ENCODE measurements around the gene CD38.

The CD38 gene

GRCh38 chr4:15870921-15871664 is 93.0 kb downstream of the CD38 start:
- Histone ChIP-seq H3K9me3 (peaks cover 14% of the 10 kb centered on the region; the same call in 1 of the 2 replicates), H3K4me1 (no peaks in the 10 kb centered on the region), H3K9ac (no peak overlapping the region), H3K4me3 (no peak overlapping the region), H3K27ac (no peak overlapping the region), H3K4me2 (no peak overlapping the region), H3K27me3 (no peaks in the 10 kb centered on the region), H3K36me3 (no peaks in the 10 kb centered on the region), H4K20me1 (no peaks in the 10 kb centered on the region)
- no peak for TF ChIP-seq Cebpa-rat (IDR thresholded peaks at IDR 0.05)

GRCh38 chr4:15873117-15873516 is 95.0 kb downstream of the CD38 start:
- Histone ChIP-seq H3K27ac (no peak overlapping the region), H3K4me3 (no peak overlapping the region), H4K20me1 (no peaks in the 10 kb centered on the region), H3K27me3 (no peaks in the 10 kb centered on the region), H3K4me1 (no peaks in the 10 kb centered on the region), H3K4me2 (no peak overlapping the region), H3K9me3 (peaks cover 23% of the 10 kb centered on the region), H3K36me3 (no peaks in the 10 kb centered on the region), H3K9ac (no peak overlapping the region)
- no peak for TF ChIP-seq Cebpa-rat (IDR thresholded peaks at IDR 0.05)

- TF ChIP-seq Cebpa-rat (IDR thresholded peaks at IDR 0.05), result no peak
- H3K36me3 ChIP-seq, result no peaks in the 10 kb centered on the region
- no peaks in the 10 kb centered on the region for H3K27me3 ChIP-seq
Measured at GRCh38 chr4:15874671-15875070, 96.5 kb downstream of the CD38 start.

GRCh38 chr4:15875663-15876460 is 97.7 kb downstream of the CD38 start:
- Histone ChIP-seq H4K20me1 (no peaks in the 10 kb centered on the region), H3K36me3 (no peaks in the 10 kb centered on the region), H3K4me2 (no peak overlapping the region), H3K9ac (no peak overlapping the region), H3K4me1 (no peaks in the 10 kb centered on the region), H3K27ac (no peak overlapping the region), H3K4me3 (no peak overlapping the region), H3K9me3 (peaks cover 24% of the 10 kb centered on the region), H3K27me3 (no peaks in the 10 kb centered on the region)
- TF ChIP-seq Cebpa-rat (IDR thresholded peaks at IDR 0.05), result no peak

More at GRCh38 chr4:15874671-15875070, 96.5 kb downstream of the CD38 start:
- Histone ChIP-seq H3K9ac (no peak overlapping the region), H3K4me3 (no peak overlapping the region), H3K27ac (no peak overlapping the region), H3K9me3 (peaks cover 24% of the 10 kb centered on the region), H3K4me1 (no peaks in the 10 kb centered on the region), H3K4me2 (no peak overlapping the region), H4K20me1 (no peaks in the 10 kb centered on the region)

- Histone ChIP-seq H3K36me3 (no peaks in the 10 kb centered on the region), H3K27ac (no peak overlapping the region), H3K9me3 (peaks cover 24% of the 10 kb centered on the region), H3K27me3 (no peaks in the 10 kb centered on the region), H3K9ac (no peak overlapping the region), H4K20me1 (no peaks in the 10 kb centered on the region), H3K4me2 (no peak overlapping the region), H3K4me1 (peaks cover 4% of the 10 kb centered on the region; the same call in 1 of the 2 replicates), H3K4me3 (no peak overlapping the region)
- no peak for TF ChIP-seq Cebpa-rat (IDR thresholded peaks at IDR 0.05)
Measured at GRCh38 chr4:15878011-15878410, 99.9 kb downstream of the CD38 start.

GRCh38 chr4:15881820-15882219 is 103.7 kb downstream of the CD38 start:
- Histone ChIP-seq H3K4me3 (no peak overlapping the region), H3K4me1 (peaks cover 4% of the 10 kb centered on the region; the same call in 1 of the 2 replicates), H3K9me3 (peaks cover 10% of the 10 kb centered on the region), H3K27ac (no peak overlapping the region), H3K36me3 (no peaks in the 10 kb centered on the region), H3K9ac (no peak overlapping the region), H3K27me3 (no peaks in the 10 kb centered on the region), H3K4me2 (no peak overlapping the region), H4K20me1 (no peaks in the 10 kb centered on the region)
- no peak for TF ChIP-seq Cebpa-rat (IDR thresholded peaks at IDR 0.05)

- no peak for TF ChIP-seq Cebpa-rat (IDR thresholded peaks at IDR 0.05)
- H3K4me1 ChIP-seq, result peaks cover 4% of the 10 kb centered on the region; the same call in 1 of the 2 replicates
- H3K9ac ChIP-seq, result no peak overlapping the region
- H3K36me3 ChIP-seq, result no peaks in the 10 kb centered on the region
- H3K4me2 ChIP-seq, result no peak overlapping the region
- no peaks in the 10 kb centered on the region for H4K20me1 ChIP-seq
- H3K27ac ChIP-seq, result no peak overlapping the region
- H3K27me3 ChIP-seq, result no peaks in the 10 kb centered on the region
- no peak overlapping the region for H3K4me3 ChIP-seq
- peaks cover 6% of the 10 kb centered on the region for H3K9me3 ChIP-seq
Measured at GRCh38 chr4:15882675-15883086, 104.6 kb downstream of the CD38 start.

GRCh38 chr4:15883610-15884243 is 105.6 kb downstream of the CD38 start:
- no peaks in the 10 kb centered on the region for H4K20me1 ChIP-seq
- H3K4me2 ChIP-seq, result no peak overlapping the region
- H3K9me3 ChIP-seq, result peaks cover 5% of the 10 kb centered on the region
- TF ChIP-seq Cebpa-rat (IDR thresholded peaks at IDR 0.05), result no peak
- H3K36me3 ChIP-seq, result no peaks in the 10 kb centered on the region
- no peak overlapping the region for H3K27ac ChIP-seq
- H3K9ac ChIP-seq, result no peak overlapping the region
- peaks cover 4% of the 10 kb centered on the region; the same call in 1 of the 2 replicates for H3K4me1 ChIP-seq
- no peaks in the 10 kb centered on the region for H3K27me3 ChIP-seq
- H3K4me3 ChIP-seq, result no peak overlapping the region

- no peak overlapping the region for H3K9ac ChIP-seq
- peaks cover 5% of the 10 kb centered on the region for H3K9me3 ChIP-seq
- no peaks in the 10 kb centered on the region for H3K27me3 ChIP-seq
- H3K4me1 ChIP-seq, result peaks cover 5% of the 10 kb centered on the region; the same call in 1 of the 2 replicates
- TF ChIP-seq Cebpa-rat (IDR thresholded peaks at IDR 0.05), result no peak
- H3K27ac ChIP-seq, result no peak overlapping the region
- no peaks in the 10 kb centered on the region for H3K36me3 ChIP-seq
- no peaks in the 10 kb centered on the region for H4K20me1 ChIP-seq
- H3K4me2 ChIP-seq, result no peak overlapping the region
- no peak overlapping the region for H3K4me3 ChIP-seq
Measured at GRCh38 chr4:15884666-15885065, 106.5 kb downstream of the CD38 start.

Measured in BLaER1 (cell line).